ENCODE results near the gene DPCD. TPM values are rescaled to one million over a fixed set of nuclear protein-coding genes. Genes with fewer than 3 reads are reported as not detected.

Gene DPCD
- total and polyA plus RNA-seq, 2 experiments from 2014 or later: 22.5 to 38.1 TPM

DNA sequence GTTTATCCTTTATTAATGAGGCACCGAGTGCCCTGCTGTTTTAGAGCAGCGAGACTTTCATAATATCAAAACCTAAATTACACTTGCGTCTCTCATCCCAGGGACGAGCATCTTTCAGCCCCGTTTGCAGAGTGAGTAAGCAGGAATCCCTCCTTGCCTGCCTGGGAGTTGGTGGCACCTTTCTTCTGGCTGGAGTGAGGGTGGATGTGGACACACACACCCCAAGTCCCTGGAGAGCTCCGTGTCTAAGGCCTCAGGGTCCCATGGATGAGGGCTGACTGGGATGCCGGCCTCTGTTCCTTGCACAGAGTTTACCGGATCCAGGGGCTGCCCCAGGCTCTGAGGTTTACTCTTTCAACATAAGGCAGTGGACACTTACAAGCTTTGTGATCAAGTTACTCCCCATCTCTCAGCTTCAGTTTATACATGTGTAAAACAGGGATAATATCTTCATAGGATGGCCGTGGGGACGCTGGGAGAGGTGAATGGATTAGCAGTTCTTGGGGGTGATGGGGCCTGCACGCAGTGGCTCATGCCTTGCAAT lies 24.6 kb upstream of the DPCD start:
- Histone ChIP-seq H3K27ac (ENCODE audit: low read depth) (0 out of 2 replicates have a peak overlapping the region, but pooled peaks have one; percentile 32), H3F3A (replicated peaks; ENCODE audit: low read depth) (peaks cover 6% of the 10 kb centered on the region; the same call in 1 of the 2 replicates), H3K4me2 (no peak overlapping the region), H3K36me3 (ENCODE audit: insufficient read depth) (no peaks in the 10 kb centered on the region; the same call in 1 of the 2 replicates), H3K4me1 (ENCODE audit: insufficient read depth) (peaks cover 4% of the 10 kb centered on the region; the same call in 1 of the 2 replicates), H3K79me2 (replicated peaks; ENCODE audit: insufficient read depth) (no peaks in the 10 kb centered on the region), H3K4me3 (no peak overlapping the region), H4K20me1 (replicated peaks; ENCODE audit: insufficient read depth) (no peaks in the 10 kb centered on the region), H3K27me3 (ENCODE audit: insufficient read depth) (peaks cover 31% of the 10 kb centered on the region), H2AFZ (no peak overlapping the region), H3K9me2 (ENCODE audit: insufficient read depth) (no peaks in the 10 kb centered on the region)
- Mint-ChIP-seq H3K9me3 (no peaks in the 10 kb centered on the region; the same call in 2 of the 3 replicates), H3K4me3 (no peak overlapping the region), H3K27me3 (ENCODE audit: insufficient read depth, low read depth, poor library complexity) (peaks cover 34% of the 10 kb centered on the region), H3K4me1 (peaks cover 11% of the 10 kb centered on the region), H3K27ac (no peak overlapping the region), H3K36me3 (ENCODE audit: low read depth) (no peaks in the 10 kb centered on the region; the same call in 2 of the 3 replicates)
- DNase-seq (ENCODE audit: low spot score) (no peak), ATAC-seq (no peak)
- TF ChIP-seq EZH2phosphoT487 (IDR thresholded peaks at IDR 0.05; ENCODE audit: unreplicated experiment) (no peak), JUNB (IDR thresholded peaks at IDR 0.05; ENCODE audit: unreplicated experiment) (no peak), ZNF114 (CRISPR knock-in tag; IDR thresholded peaks at IDR 0.05) (no peak), NANOG (IDR thresholded peaks at IDR 0.05; ENCODE audit: borderline replicate concordance) (no peak), STAT1 (IDR thresholded peaks at IDR 0.05; ENCODE audit: unreplicated experiment) (no peak), CREB1 (CRISPR knock-in tag; IDR thresholded peaks at IDR 0.05; ENCODE audit: low read depth) (no peak), EZH2 (IDR thresholded peaks at IDR 0.05; ENCODE audit: low read depth, unreplicated experiment) (no peak), POLR2AphosphoS5 (IDR thresholded peaks at IDR 0.05; ENCODE audit: low read depth) (no peak), ZNF331 (CRISPR knock-in tag; IDR thresholded peaks at IDR 0.05; ENCODE audit: low read depth) (no peak)
- TF ChIP-seq, protein P1, sequence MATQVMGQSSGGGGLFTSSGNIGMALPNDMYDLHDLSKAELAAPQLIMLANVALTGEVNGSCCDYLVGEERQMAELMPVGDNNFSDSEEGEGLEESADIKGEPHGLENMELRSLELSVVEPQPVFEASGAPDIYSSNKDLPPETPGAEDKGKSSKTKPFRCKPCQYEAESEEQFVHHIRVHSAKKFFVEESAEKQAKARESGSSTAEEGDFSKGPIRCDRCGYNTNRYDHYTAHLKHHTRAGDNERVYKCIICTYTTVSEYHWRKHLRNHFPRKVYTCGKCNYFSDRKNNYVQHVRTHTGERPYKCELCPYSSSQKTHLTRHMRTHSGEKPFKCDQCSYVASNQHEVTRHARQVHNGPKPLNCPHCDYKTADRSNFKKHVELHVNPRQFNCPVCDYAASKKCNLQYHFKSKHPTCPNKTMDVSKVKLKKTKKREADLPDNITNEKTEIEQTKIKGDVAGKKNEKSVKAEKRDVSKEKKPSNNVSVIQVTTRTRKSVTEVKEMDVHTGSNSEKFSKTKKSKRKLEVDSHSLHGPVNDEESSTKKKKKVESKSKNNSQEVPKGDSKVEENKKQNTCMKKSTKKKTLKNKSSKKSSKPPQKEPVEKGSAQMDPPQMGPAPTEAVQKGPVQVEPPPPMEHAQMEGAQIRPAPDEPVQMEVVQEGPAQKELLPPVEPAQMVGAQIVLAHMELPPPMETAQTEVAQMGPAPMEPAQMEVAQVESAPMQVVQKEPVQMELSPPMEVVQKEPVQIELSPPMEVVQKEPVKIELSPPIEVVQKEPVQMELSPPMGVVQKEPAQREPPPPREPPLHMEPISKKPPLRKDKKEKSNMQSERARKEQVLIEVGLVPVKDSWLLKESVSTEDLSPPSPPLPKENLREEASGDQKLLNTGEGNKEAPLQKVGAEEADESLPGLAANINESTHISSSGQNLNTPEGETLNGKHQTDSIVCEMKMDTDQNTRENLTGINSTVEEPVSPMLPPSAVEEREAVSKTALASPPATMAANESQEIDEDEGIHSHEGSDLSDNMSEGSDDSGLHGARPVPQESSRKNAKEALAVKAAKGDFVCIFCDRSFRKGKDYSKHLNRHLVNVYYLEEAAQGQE (IDR thresholded peaks at IDR 0.05; ENCODE audit: unreplicated experiment): no peak
- TF ChIP-seq, protein P2, sequence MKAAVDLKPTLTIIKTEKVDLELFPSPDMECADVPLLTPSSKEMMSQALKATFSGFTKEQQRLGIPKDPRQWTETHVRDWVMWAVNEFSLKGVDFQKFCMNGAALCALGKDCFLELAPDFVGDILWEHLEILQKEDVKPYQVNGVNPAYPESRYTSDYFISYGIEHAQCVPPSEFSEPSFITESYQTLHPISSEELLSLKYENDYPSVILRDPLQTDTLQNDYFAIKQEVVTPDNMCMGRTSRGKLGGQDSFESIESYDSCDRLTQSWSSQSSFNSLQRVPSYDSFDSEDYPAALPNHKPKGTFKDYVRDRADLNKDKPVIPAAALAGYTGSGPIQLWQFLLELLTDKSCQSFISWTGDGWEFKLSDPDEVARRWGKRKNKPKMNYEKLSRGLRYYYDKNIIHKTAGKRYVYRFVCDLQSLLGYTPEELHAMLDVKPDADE (IDR thresholded peaks at IDR 0.05): no peak
- TF ChIP-seq, protein P3, sequence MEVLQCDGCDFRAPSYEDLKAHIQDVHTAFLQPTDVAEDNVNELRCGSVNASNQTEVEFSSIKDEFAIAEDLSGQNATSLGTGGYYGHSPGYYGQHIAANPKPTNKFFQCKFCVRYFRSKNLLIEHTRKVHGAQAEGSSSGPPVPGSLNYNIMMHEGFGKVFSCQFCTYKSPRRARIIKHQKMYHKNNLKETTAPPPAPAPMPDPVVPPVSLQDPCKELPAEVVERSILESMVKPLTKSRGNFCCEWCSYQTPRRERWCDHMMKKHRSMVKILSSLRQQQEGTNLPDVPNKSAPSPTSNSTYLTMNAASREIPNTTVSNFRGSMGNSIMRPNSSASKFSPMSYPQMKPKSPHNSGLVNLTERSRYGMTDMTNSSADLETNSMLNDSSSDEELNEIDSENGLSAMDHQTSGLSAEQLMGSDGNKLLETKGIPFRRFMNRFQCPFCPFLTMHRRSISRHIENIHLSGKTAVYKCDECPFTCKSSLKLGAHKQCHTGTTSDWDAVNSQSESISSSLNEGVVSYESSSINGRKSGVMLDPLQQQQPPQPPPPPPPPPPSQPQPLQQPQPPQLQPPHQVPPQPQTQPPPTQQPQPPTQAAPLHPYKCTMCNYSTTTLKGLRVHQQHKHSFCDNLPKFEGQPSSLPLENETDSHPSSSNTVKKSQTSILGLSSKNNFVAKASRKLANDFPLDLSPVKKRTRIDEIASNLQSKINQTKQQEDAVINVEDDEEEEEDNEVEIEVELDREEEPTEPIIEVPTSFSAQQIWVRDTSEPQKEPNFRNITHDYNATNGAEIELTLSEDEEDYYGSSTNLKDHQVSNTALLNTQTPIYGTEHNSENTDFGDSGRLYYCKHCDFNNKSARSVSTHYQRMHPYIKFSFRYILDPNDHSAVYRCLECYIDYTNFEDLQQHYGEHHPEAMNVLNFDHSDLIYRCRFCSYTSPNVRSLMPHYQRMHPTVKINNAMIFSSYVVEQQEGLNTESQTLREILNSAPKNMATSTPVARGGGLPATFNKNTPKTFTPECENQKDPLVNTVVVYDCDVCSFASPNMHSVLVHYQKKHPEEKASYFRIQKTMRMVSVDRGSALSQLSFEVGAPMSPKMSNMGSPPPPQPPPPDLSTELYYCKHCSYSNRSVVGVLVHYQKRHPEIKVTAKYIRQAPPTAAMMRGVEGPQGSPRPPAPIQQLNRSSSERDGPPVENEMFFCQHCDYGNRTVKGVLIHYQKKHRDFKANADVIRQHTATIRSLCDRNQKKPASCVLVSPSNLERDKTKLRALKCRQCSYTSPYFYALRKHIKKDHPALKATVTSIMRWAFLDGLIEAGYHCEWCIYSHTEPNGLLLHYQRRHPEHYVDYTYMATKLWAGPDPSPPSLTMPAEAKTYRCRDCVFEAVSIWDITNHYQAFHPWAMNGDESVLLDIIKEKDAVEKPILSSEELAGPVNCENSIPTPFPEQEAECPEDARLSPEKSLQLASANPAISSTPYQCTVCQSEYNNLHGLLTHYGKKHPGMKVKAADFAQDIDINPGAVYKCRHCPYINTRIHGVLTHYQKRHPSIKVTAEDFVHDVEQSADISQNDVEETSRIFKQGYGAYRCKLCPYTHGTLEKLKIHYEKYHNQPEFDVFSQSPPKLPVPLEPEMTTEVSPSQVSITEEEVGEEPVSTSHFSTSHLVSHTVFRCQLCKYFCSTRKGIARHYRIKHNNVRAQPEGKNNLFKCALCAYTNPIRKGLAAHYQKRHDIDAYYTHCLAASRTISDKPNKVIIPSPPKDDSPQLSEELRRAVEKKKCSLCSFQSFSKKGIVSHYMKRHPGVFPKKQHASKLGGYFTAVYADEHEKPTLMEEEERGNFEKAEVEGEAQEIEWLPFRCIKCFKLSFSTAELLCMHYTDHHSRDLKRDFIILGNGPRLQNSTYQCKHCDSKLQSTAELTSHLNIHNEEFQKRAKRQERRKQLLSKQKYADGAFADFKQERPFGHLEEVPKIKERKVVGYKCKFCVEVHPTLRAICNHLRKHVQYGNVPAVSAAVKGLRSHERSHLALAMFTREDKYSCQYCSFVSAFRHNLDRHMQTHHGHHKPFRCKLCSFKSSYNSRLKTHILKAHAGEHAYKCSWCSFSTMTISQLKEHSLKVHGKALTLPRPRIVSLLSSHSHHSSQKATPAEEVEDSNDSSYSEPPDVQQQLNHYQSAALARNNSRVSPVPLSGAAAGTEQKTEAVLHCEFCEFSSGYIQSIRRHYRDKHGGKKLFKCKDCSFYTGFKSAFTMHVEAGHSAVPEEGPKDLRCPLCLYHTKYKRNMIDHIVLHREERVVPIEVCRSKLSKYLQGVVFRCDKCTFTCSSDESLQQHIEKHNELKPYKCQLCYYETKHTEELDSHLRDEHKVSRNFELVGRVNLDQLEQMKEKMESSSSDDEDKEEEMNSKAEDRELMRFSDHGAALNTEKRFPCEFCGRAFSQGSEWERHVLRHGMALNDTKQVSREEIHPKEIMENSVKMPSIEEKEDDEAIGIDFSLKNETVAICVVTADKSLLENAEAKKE (CRISPR knock-in tag; IDR thresholded peaks at IDR 0.05): no peak
- TF ChIP-seq, protein P4, sequence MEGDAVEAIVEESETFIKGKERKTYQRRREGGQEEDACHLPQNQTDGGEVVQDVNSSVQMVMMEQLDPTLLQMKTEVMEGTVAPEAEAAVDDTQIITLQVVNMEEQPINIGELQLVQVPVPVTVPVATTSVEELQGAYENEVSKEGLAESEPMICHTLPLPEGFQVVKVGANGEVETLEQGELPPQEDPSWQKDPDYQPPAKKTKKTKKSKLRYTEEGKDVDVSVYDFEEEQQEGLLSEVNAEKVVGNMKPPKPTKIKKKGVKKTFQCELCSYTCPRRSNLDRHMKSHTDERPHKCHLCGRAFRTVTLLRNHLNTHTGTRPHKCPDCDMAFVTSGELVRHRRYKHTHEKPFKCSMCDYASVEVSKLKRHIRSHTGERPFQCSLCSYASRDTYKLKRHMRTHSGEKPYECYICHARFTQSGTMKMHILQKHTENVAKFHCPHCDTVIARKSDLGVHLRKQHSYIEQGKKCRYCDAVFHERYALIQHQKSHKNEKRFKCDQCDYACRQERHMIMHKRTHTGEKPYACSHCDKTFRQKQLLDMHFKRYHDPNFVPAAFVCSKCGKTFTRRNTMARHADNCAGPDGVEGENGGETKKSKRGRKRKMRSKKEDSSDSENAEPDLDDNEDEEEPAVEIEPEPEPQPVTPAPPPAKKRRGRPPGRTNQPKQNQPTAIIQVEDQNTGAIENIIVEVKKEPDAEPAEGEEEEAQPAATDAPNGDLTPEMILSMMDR (conservative IDR thresholded peaks at IDR 0.05; ENCODE audit: low read depth in 2 of 2): no peak

Measured in GM23338 (cell line).